Breast epithelium (tissue), 4 donors: Measurements from ENCODE around the gene UNC13B. TPM values are rescaled to one million over a fixed set of nuclear protein-coding genes. Genes with fewer than 3 reads are reported as not detected.

Experiments used
- DNase-seq, 2 donors: peaks; one replicate each; pipeline ENCODE4 v3.0.0-alpha.2; 2019; ENCODE audit warnings: low spot score in 2 of 2
- H3K27ac ChIP-seq, 2 donors: fragments of 200-600 bp; sonication (generic) in 1 of 2; one replicate each; pipeline ENCODE4 v1.5.1; 2016 to 2019; ENCODE audit warnings: mild to moderate bottlenecking in 1 of 2
- H3K27me3 ChIP-seq, 2 donors: fragments of 200-600 bp; sonication (generic) in 1 of 2; one replicate each; pipeline versions ENCODE4 v1.5.1 to v1.6.0; 2017 to 2019; ENCODE audit warnings: control low read depth in 1 of 2, mild to moderate bottlenecking in 1 of 2
- H3K36me3 ChIP-seq: fragments of 200-600 bp; one replicate; pipeline ENCODE4 v1.5.1; 2019
- H3K4me1 ChIP-seq, 2 donors: fragments of 200-600 bp; sonication (generic); one replicate each; pipeline ENCODE4 v1.5.1; 2016 to 2019; ENCODE audit warnings: control low read depth in 1 of 2
- H3K4me3 ChIP-seq, 3 donors: fragments of 200-600 bp; sonication (generic); 1 replicate in 2 of 3; 2 replicates in 1 of 3; pipeline ENCODE4 v1.5.1; 2016 to 2019; ENCODE audit warnings: mild to moderate bottlenecking in 3 of 3, moderate library complexity in 2 of 3
- H3K9me3 ChIP-seq, 2 donors: fragments of 200-600 bp; sonication (generic) in 1 of 2; one replicate each; pipeline ENCODE4 v1.5.1; 2016 to 2019; ENCODE audit warnings: control low read depth in 1 of 2
- CTCF ChIP-seq, 3 donors: fragments of 450-650 bp; IDR thresholded peaks; one replicate each; pipeline ENCODE4 v1.5.1; 2016 to 2017; ENCODE audit warnings: antibody characterized with exemption in 3 of 3, mild to moderate bottlenecking in 3 of 3, moderate library complexity in 3 of 3
- POLR2A ChIP-seq: fragments of 450-650 bp; IDR thresholded peaks from one replicate; pipeline ENCODE4 v1.6.1; 2016; ENCODE audit warnings: antibody characterized with exemption, mild to moderate bottlenecking, moderate library complexity
- POLR2AphosphoS5 ChIP-seq, 3 donors: sonication (generic); formaldehyde crosslinking; IDR thresholded peaks; one replicate each; pipeline ENCODE4 v1.6.1; 2017; ENCODE audit warnings: antibody characterized with exemption in 3 of 3
- intact Hi-C: fragments of 100-400 bp; cut with DNase I; formaldehyde crosslinking; loops from one replicate; pipeline ENCODE4 v1.15.1; 2023; ENCODE audit warnings: low total_unique reads
- total RNA-seq, 3 donors: library from RNA; depleted of rRNA; stranded (reverse); fragments of >200 nt; gene quantifications; one replicate each; pipeline ENCODE4 v1.1.0, GENCODE V29; 2016

The UNC13B gene
- total RNA-seq, 3 donors from 2014 or later: 19.3 to 36.6 (median 27.2) TPM

- Histone ChIP-seq H3K4me1 (no peaks in the 10 kb centered on the region), H3K27me3 (no peaks in the 10 kb centered on the region), H3K36me3 (no peaks in the 10 kb centered on the region), H3K27ac (no peak overlapping the region), H3K9me3 (peaks cover 7 to 18% of the 10 kb centered on the region in 2 donors), H3K4me3 (no peak overlapping the region)
- TF ChIP-seq POLR2A (no peak), CTCF (IDR thresholded peaks at IDR 0.05) (no peak), POLR2AphosphoS5 (IDR thresholded peaks at IDR 0.05) (no peak)
- intact Hi-C loops: no loop called here
- no peak for DNase-seq
Observed at GRCh38 chr9:35227284-35227683, 65.5 kb downstream of the UNC13B start.

- Histone ChIP-seq H3K27ac (no peak overlapping the region), H3K4me3 (no peak overlapping the region), H3K36me3 (no peaks in the 10 kb centered on the region), H3K9me3 (peaks cover 0 to 1% of the 10 kb centered on the region in 2 donors), H3K27me3 (no peaks in the 10 kb centered on the region), H3K4me1 (no peaks in the 10 kb centered on the region)
- TF ChIP-seq CTCF (IDR thresholded peaks at IDR 0.05): no peak
- no peak for TF ChIP-seq POLR2AphosphoS5 (IDR thresholded peaks at IDR 0.05)
- TF ChIP-seq POLR2A: no peak
- DNase-seq: no peak
- intact Hi-C loops: no loop called here
Observed at GRCh38 chr9:35229066-35229778, 67.4 kb downstream of the UNC13B start.

GRCh38 chr9:35229779-35230143 lies 68.0 kb downstream of the UNC13B start:
- Histone ChIP-seq H3K9me3 (no peaks in the 10 kb centered on the region), H3K27ac (no peak overlapping the region), H3K27me3 (no peaks in the 10 kb centered on the region), H3K4me3 (no peak overlapping the region), H3K4me1 (no peaks in the 10 kb centered on the region), H3K36me3 (no peaks in the 10 kb centered on the region)
- TF ChIP-seq POLR2AphosphoS5 (IDR thresholded peaks at IDR 0.05) (no peak), POLR2A (no peak), CTCF (IDR thresholded peaks at IDR 0.05) (no peak)
- DNase-seq: no peak
- intact Hi-C loops: no loop called here

- intact Hi-C loops: no loop called here
- H3K9me3 ChIP-seq: no peaks in the 10 kb centered on the region
- H3K27me3 ChIP-seq: no peaks in the 10 kb centered on the region
- H3K4me3 ChIP-seq: no peak overlapping the region
- no peak overlapping the region for H3K27ac ChIP-seq
- no peaks in the 10 kb centered on the region for H3K4me1 ChIP-seq
- TF ChIP-seq POLR2A: no peak
- TF ChIP-seq POLR2AphosphoS5 (IDR thresholded peaks at IDR 0.05): no peak
- no peak for TF ChIP-seq CTCF (IDR thresholded peaks at IDR 0.05)
- DNase-seq: no peak
- no peaks in the 10 kb centered on the region for H3K36me3 ChIP-seq
Observed at GRCh38 chr9:35232867-35233544, 71.2 kb downstream of the UNC13B start.

GRCh38 chr9:35236692-35237091 lies 74.9 kb downstream of the UNC13B start:
- no peak for DNase-seq
- no peaks in the 10 kb centered on the region for H3K36me3 ChIP-seq
- no peaks in the 10 kb centered on the region for H3K9me3 ChIP-seq
- H3K27ac ChIP-seq: no peak overlapping the region
- H3K4me1 ChIP-seq: no peaks in the 10 kb centered on the region
- H3K4me3 ChIP-seq: no peak overlapping the region
- H3K27me3 ChIP-seq: no peaks in the 10 kb centered on the region
- intact Hi-C loops: no loop called here
- no peak for TF ChIP-seq POLR2AphosphoS5 (IDR thresholded peaks at IDR 0.05)
- TF ChIP-seq CTCF (IDR thresholded peaks at IDR 0.05): no peak
- TF ChIP-seq POLR2A: no peak
